Tibial nerve (tissue), 4 donors: ENCODE data around the gene GALNT18. TPM values are rescaled to one million over a fixed set of nuclear protein-coding genes. Genes with fewer than 3 reads are reported as not detected.

Experiments used
- DNase-seq, 2 donors: peaks; one replicate each; pipeline ENCODE4 v3.0.0-alpha.2; 2019; ENCODE audit warnings: low spot score in 2 of 2
- H3K27ac ChIP-seq, 4 donors: fragments of 200-600 bp; sonication (generic) in 3 of 4; one replicate each; pipeline ENCODE4 v1.5.1; 2017 to 2019; ENCODE audit warnings: mild to moderate bottlenecking in 1 of 4
- H3K27me3 ChIP-seq, 2 donors: fragments of 200-600 bp; sonication (generic) in 1 of 2; one replicate each; pipeline versions ENCODE4 v1.5.1 to v1.6.0; 2017 to 2019
- H3K36me3 ChIP-seq, 3 donors: fragments of 200-600 bp; sonication (generic); one replicate each; pipeline ENCODE4 v1.5.1; 2018 to 2019
- H3K4me1 ChIP-seq, 4 donors: fragments of 200-600 bp; sonication (generic) in 3 of 4; one replicate each; pipeline ENCODE4 v1.5.1; 2017 to 2019
- H3K4me3 ChIP-seq, 4 donors: fragments of 200-600 bp; sonication (generic) in 3 of 4; one replicate each; pipeline ENCODE4 v1.5.1; 2017 to 2019; ENCODE audit warnings: mild to moderate bottlenecking in 1 of 4, moderate library complexity in 1 of 4
- H3K9me3 ChIP-seq, 4 donors: fragments of 200-600 bp; sonication (generic) in 3 of 4; one replicate each; pipeline ENCODE4 v1.5.1; 2017 to 2019
- EP300 ChIP-seq, 2 donors: sonication (generic); formaldehyde crosslinking; IDR thresholded peaks; one replicate each; pipeline ENCODE4 v1.6.1; 2017; ENCODE audit warnings: antibody characterized with exemption in 2 of 2, mild to moderate bottlenecking in 1 of 2
- POLR2A ChIP-seq, 2 donors: fragments of 450-650 bp; IDR thresholded peaks; one replicate each; pipeline ENCODE4 v1.6.1; 2017; ENCODE audit warnings: antibody characterized with exemption in 2 of 2, mild to moderate bottlenecking in 2 of 2, moderate library complexity in 2 of 2
- WGBS, 2 donors: methylation state at CpG; one replicate each; pipeline ENCODE4 v1.1.5; 2018; 5-methylcytosine and 5-hydroxymethylcytosine counted together
- total RNA-seq, 4 donors: library from RNA; depleted of rRNA; stranded (reverse); fragments of >200 nt; gene quantifications; one replicate each; pipeline ENCODE4 v1.1.0, GENCODE V29; 2016
- TF ChIP-seq, protein P1 (sequence below), 5 experiments: fragments of 200-600 bp in 3 of 5; fragments of 450-650 bp in 2 of 5; sonication (generic) in 3 of 5; IDR thresholded peaks; one replicate each; pipeline ENCODE4 v1.5.1; 2016 to 2019; ENCODE audit warnings: antibody characterized with exemption in 5 of 5, mild to moderate bottlenecking in 3 of 5, moderate library complexity in 2 of 5

GALNT18 gene
- total RNA-seq, 4 donors from 2014 or later: 11.3 to 32.4 (median 23.9) TPM

GRCh38 chr11:11512929-11513328 is 108.9 kb downstream of the GALNT18 start:
- no peak overlapping the region for H3K27ac ChIP-seq
- no peaks in the 10 kb centered on the region for H3K36me3 ChIP-seq
- no peak for TF ChIP-seq EP300 (IDR thresholded peaks at IDR 0.05)
- no peak for TF ChIP-seq POLR2A (IDR thresholded peaks at IDR 0.05)
- TF ChIP-seq, protein P1, sequence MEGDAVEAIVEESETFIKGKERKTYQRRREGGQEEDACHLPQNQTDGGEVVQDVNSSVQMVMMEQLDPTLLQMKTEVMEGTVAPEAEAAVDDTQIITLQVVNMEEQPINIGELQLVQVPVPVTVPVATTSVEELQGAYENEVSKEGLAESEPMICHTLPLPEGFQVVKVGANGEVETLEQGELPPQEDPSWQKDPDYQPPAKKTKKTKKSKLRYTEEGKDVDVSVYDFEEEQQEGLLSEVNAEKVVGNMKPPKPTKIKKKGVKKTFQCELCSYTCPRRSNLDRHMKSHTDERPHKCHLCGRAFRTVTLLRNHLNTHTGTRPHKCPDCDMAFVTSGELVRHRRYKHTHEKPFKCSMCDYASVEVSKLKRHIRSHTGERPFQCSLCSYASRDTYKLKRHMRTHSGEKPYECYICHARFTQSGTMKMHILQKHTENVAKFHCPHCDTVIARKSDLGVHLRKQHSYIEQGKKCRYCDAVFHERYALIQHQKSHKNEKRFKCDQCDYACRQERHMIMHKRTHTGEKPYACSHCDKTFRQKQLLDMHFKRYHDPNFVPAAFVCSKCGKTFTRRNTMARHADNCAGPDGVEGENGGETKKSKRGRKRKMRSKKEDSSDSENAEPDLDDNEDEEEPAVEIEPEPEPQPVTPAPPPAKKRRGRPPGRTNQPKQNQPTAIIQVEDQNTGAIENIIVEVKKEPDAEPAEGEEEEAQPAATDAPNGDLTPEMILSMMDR (IDR thresholded peaks at IDR 0.05): no peak
- WGBS, 2 donors: 91 to 95% methylated on average over 4 of the region's 4 CpGs
- H3K4me3 ChIP-seq: no peak overlapping the region
- no peaks in the 10 kb centered on the region for H3K9me3 ChIP-seq
- DNase-seq: no peak
- no peaks in the 10 kb centered on the region for H3K27me3 ChIP-seq
- peaks cover 0 to 36% (median 5%) of the 10 kb centered on the region in 4 donors for H3K4me1 ChIP-seq

DNA sequence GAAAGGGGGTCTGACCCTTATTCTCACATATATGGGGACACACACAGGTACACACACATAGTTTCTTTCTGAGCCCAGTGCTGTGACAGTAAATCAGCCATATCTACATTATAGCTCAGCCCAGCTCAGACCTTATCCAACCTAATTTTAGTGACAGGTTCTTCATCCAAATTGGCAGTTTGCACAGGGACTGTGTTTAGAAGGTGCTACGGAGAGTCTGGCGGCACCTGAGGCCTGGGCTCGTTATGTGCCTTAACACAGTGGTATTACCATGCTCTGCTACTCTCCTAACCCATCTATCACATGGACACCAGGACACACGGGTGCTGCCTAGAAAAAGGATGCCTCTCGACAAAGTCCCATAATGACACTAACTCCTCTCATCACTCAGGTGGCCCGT is 109.3 kb downstream of the GALNT18 start:
- H3K27ac ChIP-seq: no peak overlapping the region
- no peak overlapping the region for H3K4me3 ChIP-seq
- no peak for DNase-seq
- H3K4me1 ChIP-seq: peaks cover 0 to 36% (median 5%) of the 10 kb centered on the region in 4 donors
- 92 to 98% methylated on average over 6 of the region's 6 CpGs for WGBS, 2 donors
- no peaks in the 10 kb centered on the region for H3K9me3 ChIP-seq
- H3K27me3 ChIP-seq: no peaks in the 10 kb centered on the region
- H3K36me3 ChIP-seq: no peaks in the 10 kb centered on the region
- TF ChIP-seq, protein P1 (IDR thresholded peaks at IDR 0.05): no peak
- TF ChIP-seq EP300 (IDR thresholded peaks at IDR 0.05) (no peak), POLR2A (IDR thresholded peaks at IDR 0.05) (no peak)

DNA sequence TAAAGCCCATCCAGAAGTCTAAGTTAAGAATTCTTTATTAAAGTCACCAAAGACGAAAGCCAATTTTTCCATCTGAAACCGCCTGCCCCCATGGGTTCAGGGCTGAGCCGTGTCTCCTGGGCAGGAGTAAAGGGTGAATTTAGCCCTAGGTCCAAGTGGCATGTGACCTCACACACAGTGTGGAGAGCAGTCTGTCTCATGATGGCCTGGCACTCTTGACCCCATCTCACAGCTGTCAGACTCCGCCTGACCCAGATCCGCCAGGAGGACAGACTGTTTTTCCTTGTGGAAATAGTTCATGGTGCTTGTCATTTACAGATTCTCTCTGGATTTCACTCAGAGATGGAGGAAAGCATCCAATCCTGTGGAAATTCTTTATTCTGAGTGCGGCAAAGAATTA is 109.7 kb downstream of the GALNT18 start:
- WGBS, 2 donors: 96 to 97% methylated on average over 6 of the region's 6 CpGs
- no peak for DNase-seq
- peaks cover 0 to 36% (median 5%) of the 10 kb centered on the region in 4 donors for H3K4me1 ChIP-seq

GRCh38 chr11:11510939-11511338 is 110.9 kb downstream of the GALNT18 start:
- TF ChIP-seq, protein P1 (IDR thresholded peaks at IDR 0.05): no peak
- TF ChIP-seq POLR2A (IDR thresholded peaks at IDR 0.05): no peak
- TF ChIP-seq EP300 (IDR thresholded peaks at IDR 0.05): peak in 1 of 2 donors; percentile 34
- DNase-seq: peak; percentile 16 to 24
- Histone ChIP-seq H3K27ac (peak overlapping the region in 2 of 4 donors; percentile 2 to 31), H3K9me3 (no peaks in the 10 kb centered on the region), H3K27me3 (no peaks in the 10 kb centered on the region), H3K4me3 (no peak overlapping the region), H3K36me3 (no peaks in the 10 kb centered on the region), H3K4me1 (peaks cover 0 to 36% (median 5%) of the 10 kb centered on the region in 4 donors)
- WGBS, 2 donors: 47 to 48% methylated on average over 10 of the region's 10 CpGs

More for the DNA sequence above, 109.7 kb downstream of the GALNT18 start:
- Histone ChIP-seq H3K9me3 (no peaks in the 10 kb centered on the region), H3K27me3 (no peaks in the 10 kb centered on the region), H3K4me3 (no peak overlapping the region), H3K27ac (no peak overlapping the region), H3K36me3 (no peaks in the 10 kb centered on the region)
- TF ChIP-seq, protein P1 (IDR thresholded peaks at IDR 0.05): no peak
- TF ChIP-seq POLR2A (IDR thresholded peaks at IDR 0.05) (no peak), EP300 (IDR thresholded peaks at IDR 0.05) (no peak)

- WGBS, 2 donors: 79 to 87% methylated on average over 3 of the region's 3 CpGs
- no peak for DNase-seq
- Histone ChIP-seq H3K4me1 (peaks cover 0 to 23% (median 0%) of the 10 kb centered on the region in 4 donors), H3K27me3 (no peaks in the 10 kb centered on the region), H3K4me3 (no peak overlapping the region), H3K36me3 (no peaks in the 10 kb centered on the region), H3K27ac (no peak overlapping the region), H3K9me3 (no peaks in the 10 kb centered on the region)
- TF ChIP-seq EP300 (IDR thresholded peaks at IDR 0.05) (no peak), POLR2A (IDR thresholded peaks at IDR 0.05) (no peak)
Measured at GRCh38 chr11:11505692-11506091, 116.1 kb downstream of the GALNT18 start.

GRCh38 chr11:11505190-11505589 is 116.6 kb downstream of the GALNT18 start:
- TF ChIP-seq, protein P1 (IDR thresholded peaks at IDR 0.05): no peak
- no peak for TF ChIP-seq EP300 (IDR thresholded peaks at IDR 0.05)
- TF ChIP-seq POLR2A (IDR thresholded peaks at IDR 0.05): no peak
- H3K9me3 ChIP-seq: no peaks in the 10 kb centered on the region

More at GRCh38 chr11:11505190-11505589, 116.6 kb downstream of the GALNT18 start:
- H3K27ac ChIP-seq: no peak overlapping the region
- H3K27me3 ChIP-seq: no peaks in the 10 kb centered on the region
- DNase-seq: no peak
- H3K36me3 ChIP-seq: no peaks in the 10 kb centered on the region
- H3K4me1 ChIP-seq: peaks cover 0 to 18% (median 0%) of the 10 kb centered on the region in 4 donors
- no peak overlapping the region for H3K4me3 ChIP-seq
